Measurements from ENCODE around the gene ATP6V1G2.

GRCh38 chr6:31531771-31532643 lies 14.4 kb downstream of the ATP6V1G2 start:
- TF ChIP-seq CTCF (optimal IDR thresholded peaks at IDR 0.05 in 1 of 3, IDR thresholded peaks at IDR 0.05 in 1 of 3, conservative IDR thresholded peaks at IDR 0.05 in 1 of 3; ENCODE audit: extremely low read depth in 1 of 3, insufficient read depth in 2 of 3, low read length in 3 of 3) (no peak), EZH2 (IDR thresholded peaks at IDR 0.05; ENCODE audit: low read length) (no peak)
